ENCODE measurements around the gene KIF19.

- TF ChIP-seq CTCF (IDR thresholded peaks at IDR 0.05; ENCODE audit: insufficient read depth, low read length, poor library complexity, severe bottlenecking) = no peak
- TF ChIP-seq EZH2phosphoT487 (conservative IDR thresholded peaks at IDR 0.05; ENCODE audit: low read length) = no peak
Observed at GRCh38 chr17:74276541-74277009, 49.5 kb upstream of the KIF19 start.
